GM19043 (cell line): Measurements from ENCODE around the gene AQP12A.
"Not testable (repeated sequence)": the region's sequence is repeated elsewhere in the genome, so short reads cannot be mapped to it uniquely, and the experiment has no call there.

Experiments used
- ATAC-seq: cut with Tn5 transposase; IDR thresholded peaks from one replicate; pipeline ENCODE4 v1.9.1; 2021; ENCODE audit warnings: low read depth; ENCODE audit not compliant: unreplicated experiment

The AQP12A gene

GRCh38 chr2:240686460-240686859, 5.2 kb upstream of the AQP12A start:
- ATAC-seq, result no peak

GRCh38 chr2:240687045-240687740, 4.5 kb upstream of the AQP12A start:
- ATAC-seq, result no peak

GRCh38 chr2:240687741-240688552, 3.7 kb upstream of the AQP12A start:
- ATAC-seq, result no peak

GRCh38 chr2:240688553-240688919, 3.1 kb upstream of the AQP12A start:
- ATAC-seq, result no peak

- no peak for ATAC-seq
Observed at GRCh38 chr2:240689975-240690374, 1.7 kb upstream of the AQP12A start.

GRCh38 chr2:240690421-240691074, 1.1 kb upstream of the AQP12A start:
- ATAC-seq, result not testable (repeated sequence)

GRCh38 chr2:240691075-240691427, 615 bp upstream of the AQP12A start:
- ATAC-seq, result not testable (repeated sequence)

- not testable (repeated sequence) for ATAC-seq
Observed at GRCh38 chr2:240692583-240693561, 1.2 kb downstream of the AQP12A start.

GRCh38 chr2:240694304-240694703, 2.6 kb downstream of the AQP12A start:
- ATAC-seq, result not testable (repeated sequence)

- not testable (repeated sequence) for ATAC-seq
Observed at GRCh38 chr2:240695593-240695992, 3.9 kb downstream of the AQP12A start.

- ATAC-seq, result not testable (repeated sequence)
Observed at GRCh38 chr2:240696469-240696868, 4.8 kb downstream of the AQP12A start.

GRCh38 chr2:240698852-240699561, 7.3 kb downstream of the AQP12A start:
- ATAC-seq, result not testable (repeated sequence)

- not testable (repeated sequence) for ATAC-seq
Observed at GRCh38 chr2:240699835-240700234, 8.2 kb downstream of the AQP12A start.

- ATAC-seq, result not testable (repeated sequence)
Observed at GRCh38 chr2:240700616-240701015, 8.9 kb downstream of the AQP12A start.

GRCh38 chr2:240701091-240701735, 9.5 kb downstream of the AQP12A start:
- ATAC-seq, result no peak

- ATAC-seq, result no peak
Observed at GRCh38 chr2:240701736-240702639, 10.3 kb downstream of the AQP12A start.

- ATAC-seq, result no peak
Observed at GRCh38 chr2:240702640-240703011, 11.0 kb downstream of the AQP12A start.
